ENCODE data around the gene CMTM1.

DNA sequence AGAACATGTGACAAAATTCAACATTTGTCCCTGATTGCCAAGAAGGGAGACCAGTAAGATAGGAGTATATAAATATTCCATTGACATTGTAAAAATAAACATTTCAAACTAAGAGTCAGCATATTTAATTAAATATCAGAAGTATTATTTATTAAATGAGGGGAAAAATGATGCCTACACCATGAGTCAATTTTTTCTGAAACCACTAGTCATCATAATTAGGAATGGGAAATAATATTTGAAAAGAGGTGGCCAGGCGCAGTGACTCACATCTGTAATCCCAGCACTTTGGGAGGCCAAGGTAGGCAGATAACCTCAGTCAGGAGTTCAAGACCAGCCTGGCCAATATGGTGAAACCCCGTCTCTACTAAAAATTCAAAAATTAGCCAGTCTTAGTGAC, 2.1 kb downstream of the CMTM1 start:
- TF ChIP-seq, protein P1, sequence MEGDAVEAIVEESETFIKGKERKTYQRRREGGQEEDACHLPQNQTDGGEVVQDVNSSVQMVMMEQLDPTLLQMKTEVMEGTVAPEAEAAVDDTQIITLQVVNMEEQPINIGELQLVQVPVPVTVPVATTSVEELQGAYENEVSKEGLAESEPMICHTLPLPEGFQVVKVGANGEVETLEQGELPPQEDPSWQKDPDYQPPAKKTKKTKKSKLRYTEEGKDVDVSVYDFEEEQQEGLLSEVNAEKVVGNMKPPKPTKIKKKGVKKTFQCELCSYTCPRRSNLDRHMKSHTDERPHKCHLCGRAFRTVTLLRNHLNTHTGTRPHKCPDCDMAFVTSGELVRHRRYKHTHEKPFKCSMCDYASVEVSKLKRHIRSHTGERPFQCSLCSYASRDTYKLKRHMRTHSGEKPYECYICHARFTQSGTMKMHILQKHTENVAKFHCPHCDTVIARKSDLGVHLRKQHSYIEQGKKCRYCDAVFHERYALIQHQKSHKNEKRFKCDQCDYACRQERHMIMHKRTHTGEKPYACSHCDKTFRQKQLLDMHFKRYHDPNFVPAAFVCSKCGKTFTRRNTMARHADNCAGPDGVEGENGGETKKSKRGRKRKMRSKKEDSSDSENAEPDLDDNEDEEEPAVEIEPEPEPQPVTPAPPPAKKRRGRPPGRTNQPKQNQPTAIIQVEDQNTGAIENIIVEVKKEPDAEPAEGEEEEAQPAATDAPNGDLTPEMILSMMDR (optimal IDR thresholded peaks at IDR 0.05 in 1 of 3, IDR thresholded peaks at IDR 0.05 in 1 of 3, conservative IDR thresholded peaks at IDR 0.05 in 1 of 3; ENCODE audit: extremely low read depth in 1 of 3, insufficient read depth in 2 of 3, low read length in 3 of 3): no peak
- no peak for TF ChIP-seq EZH2 (IDR thresholded peaks at IDR 0.05; ENCODE audit: low read length)
